HCT116 (cell line): ENCODE data around the gene SMIM45.

ENCODE experiments used
- ATAC-seq: fragments of 200-7000 bp; cut with Tn5 transposase; 2 replicates; pipeline ENCODE4 v1.9.1; 2020; ENCODE audit warnings: mild to moderate bottlenecking, moderate library complexity
- BruUV-seq: library from RNA; stranded (reverse); fragments of 400-500 nt; replicated peaks from 2 replicates; lab custom pipeline; 2021; lab: Mats Ljungman, UMichigan
- CTCF ChIA-PET: fragments of 300-600 bp; sonication (Branson Sonifier 250); formaldehyde crosslinking; loops from one replicate; lab custom pipeline; 2021; ENCODE audit warnings: antibody characterized with exemption; lab: Charles Lee
- POLR2A ChIA-PET: fragments of 300-600, 350-600 bp; sonication (Branson Sonifier 250); formaldehyde crosslinking; loops from one replicate; lab custom pipeline; 2021; ENCODE audit warnings: antibody characterized with exemption; lab: Charles Lee
- RAD21 ChIA-PET, 2 experiments: fragments of 300-600 bp; sonication (Branson Sonifier 250); formaldehyde crosslinking; loops; one replicate each; lab custom pipeline; 2023; ENCODE audit warnings: low total read pairs in 2 of 2; ENCODE audit not compliant: uncharacterized antibody in 2 of 2, unreplicated experiment in 2 of 2, low non-redundant PET in 1 of 2; lab: Charles Lee
- DNase-seq: peaks from one replicate; pipeline ENCODE4 v3.0.0-alpha.2; 2010; ENCODE audit warnings: low read depth, low spot score
- H2AFZ ChIP-seq: fragments of 200-600 bp; shearing (Covaris generic), sonication (generic); 2 replicates; pipeline ENCODE4 v1.6.1; 2017; ENCODE audit warnings: low read depth, mixed run types, mixed read lengths, antibody characterized with exemption, low read length; ENCODE audit not compliant: poor library complexity, severe bottlenecking
- H3K27ac ChIP-seq: 2 replicates; pipeline ENCODE4 v1.5.1; 2012; ENCODE audit warnings: low read depth, low read length
- H3K27me3 ChIP-seq: fragments of 200-600 bp; sonication (generic); 2 replicates; pipeline ENCODE4 v1.6.1; 2016; ENCODE audit warnings: mixed run types, low read length, mixed read lengths; ENCODE audit not compliant: insufficient read depth
- H3K36me3 ChIP-seq, 2 experiments: fragments of 200-500 bp in 1 of 2; fragments of 200-600 bp in 1 of 2; sonication (Bioruptor generic) in 1 of 2; sonication (generic) in 1 of 2; 2 replicates each; pipeline versions ENCODE4 v1.5.1 to v1.6.1; 2014 to 2016; ENCODE audit warnings: low read length in 2 of 2, inconsistent platforms in 1 of 2, mixed read lengths in 1 of 2, mixed run types in 1 of 2; ENCODE audit not compliant: insufficient read depth in 2 of 2, control insufficient read depth in 1 of 2
- H3K4me1 ChIP-seq, 2 experiments: fragments of 200-600 bp in 1 of 2; sonication (generic) in 1 of 2; 2 replicates each; pipeline versions ENCODE4 v1.5.1 to v1.6.1; 2012 to 2017; ENCODE audit warnings: low read length in 2 of 2, inconsistent platforms in 1 of 2, mild to moderate bottlenecking in 1 of 2, mixed read lengths in 1 of 2, mixed run types in 1 of 2, moderate library complexity in 1 of 2; ENCODE audit not compliant: insufficient read depth in 2 of 2, control insufficient read depth in 1 of 2
- H3K4me2 ChIP-seq: fragments of 200-600 bp; sonication (generic); 2 replicates; pipeline ENCODE4 v1.6.1; 2017; ENCODE audit warnings: mixed run types, low read length, mixed read lengths
- H3K4me3 ChIP-seq, 2 experiments: fragments of 200-600 bp in 1 of 2; sonication (generic) in 1 of 2; replicated peaks in 1 of 2; 2 replicates each; pipeline ENCODE4 v1.5.1; 2011 to 2016; ENCODE audit warnings: low read length in 2 of 2, control low read depth in 1 of 2, low read depth in 1 of 2, mild to moderate bottlenecking in 1 of 2, mixed read lengths in 1 of 2, mixed run types in 1 of 2
- H3K79me2 ChIP-seq: fragments of 200-600 bp; sonication (generic); 2 replicates; pipeline ENCODE4 v1.6.1; 2017; ENCODE audit warnings: mild to moderate bottlenecking, mixed run types, low read length, moderate library complexity, mixed read lengths; ENCODE audit not compliant: insufficient read depth
- H3K9ac ChIP-seq: fragments of 200-600 bp; sonication (generic); 2 replicates; pipeline ENCODE4 v1.6.1; 2016; ENCODE audit warnings: low read length, mixed read lengths
- H3K9me2 ChIP-seq: fragments of 200-600 bp; sonication (generic), shearing (Covaris generic); 2 replicates; pipeline ENCODE4 v1.6.1; 2017; ENCODE audit warnings: mixed run types, mild to moderate bottlenecking, moderate library complexity; ENCODE audit not compliant: insufficient read depth
- H3K9me3 ChIP-seq, 2 experiments: fragments of 200-500 bp in 1 of 2; fragments of 200-600 bp in 1 of 2; sonication (Bioruptor generic) in 1 of 2; sonication (generic) in 1 of 2; 2 replicates each; pipeline ENCODE4 v1.6.1; 2014 to 2017; ENCODE audit warnings: low read length in 2 of 2, mixed read lengths in 2 of 2, inconsistent platforms in 1 of 2, low read depth in 1 of 2, mild to moderate bottlenecking in 1 of 2, mixed run types in 1 of 2, moderate library complexity in 1 of 2; ENCODE audit not compliant: control insufficient read depth in 1 of 2, insufficient read depth in 1 of 2
- H4K20me1 ChIP-seq: fragments of 200-600 bp; sonication (generic), shearing (Covaris generic); 2 replicates; pipeline ENCODE4 v1.6.1; 2017; ENCODE audit warnings: mixed run types, mild to moderate bottlenecking, moderate library complexity; ENCODE audit not compliant: insufficient read depth
- CBX3 ChIP-seq: IDR thresholded peaks from 2 replicates; pipeline ENCODE4 v1.6.1; 2012; ENCODE audit warnings: low read depth
- EGR1 ChIP-seq: IDR thresholded peaks from 2 replicates; pipeline ENCODE4 v1.6.1; 2012; ENCODE audit warnings: low read depth
- ELF1 ChIP-seq: IDR thresholded peaks from 2 replicates; pipeline ENCODE4 v1.6.1; 2012; ENCODE audit warnings: low read depth, borderline replicate concordance
- EZH2 ChIP-seq: fragments of 200-600 bp; sonication (generic); IDR thresholded peaks from 2 replicates; pipeline ENCODE4 v1.6.1; 2017; ENCODE audit warnings: antibody characterized with exemption, mixed run types
- EZH2phosphoT487 ChIP-seq: fragments of 200-600 bp; IDR thresholded peaks from 2 replicates; pipeline ENCODE4 v1.6.1; 2018; ENCODE audit warnings: antibody characterized with exemption, borderline replicate concordance
- FOSL1 ChIP-seq: IDR thresholded peaks from 2 replicates; pipeline ENCODE4 v1.6.1; 2012; ENCODE audit warnings: low read depth
- JUND ChIP-seq: IDR thresholded peaks from 2 replicates; pipeline ENCODE4 v1.6.1; 2012
- POLR2AphosphoS5 ChIP-seq: IDR thresholded peaks from 2 replicates; pipeline ENCODE4 v1.6.1; 2011; ENCODE audit warnings: mild to moderate bottlenecking, low read depth, low read length, moderate library complexity
- RAD21 ChIP-seq: IDR thresholded peaks from 2 replicates; pipeline ENCODE4 v1.6.1; 2012; ENCODE audit warnings: low read depth, mild to moderate bottlenecking
- SIN3A ChIP-seq: IDR thresholded peaks from 2 replicates; pipeline ENCODE4 v1.6.1; 2012; ENCODE audit warnings: low read depth
- SP1 ChIP-seq: IDR thresholded peaks from 2 replicates; pipeline ENCODE4 v1.6.1; 2012; ENCODE audit warnings: low read depth
- SRF ChIP-seq: IDR thresholded peaks from 2 replicates; pipeline ENCODE4 v1.6.1; 2012; ENCODE audit warnings: low read depth
- TCF7L2 ChIP-seq: IDR thresholded peaks from 2 replicates; pipeline ENCODE4 v1.7.0; 2011; ENCODE audit warnings: borderline replicate concordance, inconsistent platforms; ENCODE audit not compliant: insufficient read depth, insufficient read length; ENCODE audit errors: extremely low read depth
- YY1 ChIP-seq: IDR thresholded peaks from 2 replicates; pipeline ENCODE4 v1.6.1; 2011; ENCODE audit warnings: low read length, low read depth, moderate library complexity, mild to moderate bottlenecking; ENCODE audit not compliant: insufficient replicate concordance; ENCODE audit errors: extremely low read depth
- ZFX ChIP-seq: fragments of 450-650 bp; IDR thresholded peaks from 2 replicates; pipeline ENCODE4 v1.6.1; 2017
- ZNF274 ChIP-seq: fragments of 200-500 bp; sonication (Bioruptor generic); IDR thresholded peaks from 2 replicates; pipeline ENCODE4 v1.6.1; 2014; ENCODE audit warnings: mild to moderate bottlenecking, low read depth, low read length, inconsistent platforms
- intact Hi-C: fragments of 100-400 bp; cut with micrococcal nuclease; formaldehyde crosslinking; loops from 2 replicates; pipeline ENCODE4 v1.10.0; 2022
- TF ChIP-seq, protein P1 (sequence below), 3 experiments: fragments of 200-600 bp in 1 of 3; sonication (generic) in 1 of 3; IDR thresholded peaks in 2 of 3; conservative IDR thresholded peaks in 1 of 3; 2 replicates each; pipeline ENCODE4 v1.5.1; 2012 to 2017; ENCODE audit warnings: low read depth in 2 of 3, low read length in 2 of 3, antibody characterized with exemption in 1 of 3, borderline replicate concordance in 1 of 3, control low read depth in 1 of 3, mild to moderate bottlenecking in 1 of 3, mixed read lengths in 1 of 3, mixed run types in 1 of 3, moderate library complexity in 1 of 3; ENCODE audit not compliant: insufficient read depth in 1 of 3
- TF ChIP-seq, protein P2 (sequence below): IDR thresholded peaks from 2 replicates; pipeline ENCODE4 v1.6.1; 2012; ENCODE audit warnings: low read depth
- TF ChIP-seq, protein P3 (sequence below): IDR thresholded peaks from 2 replicates; pipeline ENCODE4 v1.6.1; 2011; ENCODE audit warnings: mild to moderate bottlenecking, low read length, moderate library complexity; ENCODE audit not compliant: insufficient replicate concordance; ENCODE audit errors: extremely low read depth

The SMIM45 gene

DNA sequence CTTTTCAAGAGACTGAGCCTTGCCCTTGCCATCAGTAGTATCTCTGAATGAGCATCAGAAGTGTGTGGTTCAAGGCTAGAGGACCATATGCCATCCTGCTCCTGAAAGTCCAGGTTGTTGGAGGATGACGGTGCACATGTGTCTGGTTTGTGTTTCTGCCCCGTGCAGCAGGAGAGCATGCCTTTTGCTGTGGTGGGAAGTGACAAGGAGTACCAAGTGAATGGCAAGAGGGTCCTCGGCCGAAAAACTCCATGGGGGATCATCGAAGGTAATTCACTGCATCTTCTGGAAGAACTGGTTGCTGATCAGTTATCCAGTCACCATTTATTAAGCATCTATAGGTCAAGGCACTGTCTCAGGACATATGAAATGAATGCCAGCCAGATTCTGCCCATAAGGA is 40.5 kb downstream of the SMIM45 start:
- ChIA-PET RAD21 (no interaction called here), CTCF (no interaction called here), POLR2A (no interaction called here)
- no TSS peak for BruUV-seq
- Histone ChIP-seq H3K4me3 (no peak overlapping the region), H3K9me2 (no peaks in the 10 kb centered on the region), H2AFZ (no peak overlapping the region), H3K27me3 (no peaks in the 10 kb centered on the region), H3K9me3 (no peaks in the 10 kb centered on the region), H3K27ac (no peak overlapping the region), H4K20me1 (no peaks in the 10 kb centered on the region), H3K9ac (no peak overlapping the region), H3K79me2 (no peaks in the 10 kb centered on the region), H3K4me1 (no peaks in the 10 kb centered on the region), H3K36me3 (no peaks in the 10 kb centered on the region; a peak in 1 of 4 replicates), H3K4me2 (no peak overlapping the region)
- DNase-seq (no peak), ATAC-seq (no peak)
- intact Hi-C loops, result no loop called here
- TF ChIP-seq TCF7L2 (no peak), ZFX (no peak), RAD21 (no peak), SRF (no peak), YY1 (no peak), POLR2AphosphoS5 (no peak), CBX3 (no peak), EGR1 (no peak), ZNF274 (no peak), SIN3A (no peak), EZH2 (no peak), ELF1 (no peak), EZH2phosphoT487 (no peak), JUND (no peak), SP1 (no peak), FOSL1 (no peak)
- TF ChIP-seq, protein P1, sequence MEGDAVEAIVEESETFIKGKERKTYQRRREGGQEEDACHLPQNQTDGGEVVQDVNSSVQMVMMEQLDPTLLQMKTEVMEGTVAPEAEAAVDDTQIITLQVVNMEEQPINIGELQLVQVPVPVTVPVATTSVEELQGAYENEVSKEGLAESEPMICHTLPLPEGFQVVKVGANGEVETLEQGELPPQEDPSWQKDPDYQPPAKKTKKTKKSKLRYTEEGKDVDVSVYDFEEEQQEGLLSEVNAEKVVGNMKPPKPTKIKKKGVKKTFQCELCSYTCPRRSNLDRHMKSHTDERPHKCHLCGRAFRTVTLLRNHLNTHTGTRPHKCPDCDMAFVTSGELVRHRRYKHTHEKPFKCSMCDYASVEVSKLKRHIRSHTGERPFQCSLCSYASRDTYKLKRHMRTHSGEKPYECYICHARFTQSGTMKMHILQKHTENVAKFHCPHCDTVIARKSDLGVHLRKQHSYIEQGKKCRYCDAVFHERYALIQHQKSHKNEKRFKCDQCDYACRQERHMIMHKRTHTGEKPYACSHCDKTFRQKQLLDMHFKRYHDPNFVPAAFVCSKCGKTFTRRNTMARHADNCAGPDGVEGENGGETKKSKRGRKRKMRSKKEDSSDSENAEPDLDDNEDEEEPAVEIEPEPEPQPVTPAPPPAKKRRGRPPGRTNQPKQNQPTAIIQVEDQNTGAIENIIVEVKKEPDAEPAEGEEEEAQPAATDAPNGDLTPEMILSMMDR (IDR thresholded peaks at IDR 0.05 in 2 of 3, conservative IDR thresholded peaks at IDR 0.05 in 1 of 3; ENCODE audit: borderline replicate concordance in 1 of 3, insufficient read depth in 1 of 3, low read depth in 2 of 3, low read length in 2 of 3), result no peak
- TF ChIP-seq, protein P2, sequence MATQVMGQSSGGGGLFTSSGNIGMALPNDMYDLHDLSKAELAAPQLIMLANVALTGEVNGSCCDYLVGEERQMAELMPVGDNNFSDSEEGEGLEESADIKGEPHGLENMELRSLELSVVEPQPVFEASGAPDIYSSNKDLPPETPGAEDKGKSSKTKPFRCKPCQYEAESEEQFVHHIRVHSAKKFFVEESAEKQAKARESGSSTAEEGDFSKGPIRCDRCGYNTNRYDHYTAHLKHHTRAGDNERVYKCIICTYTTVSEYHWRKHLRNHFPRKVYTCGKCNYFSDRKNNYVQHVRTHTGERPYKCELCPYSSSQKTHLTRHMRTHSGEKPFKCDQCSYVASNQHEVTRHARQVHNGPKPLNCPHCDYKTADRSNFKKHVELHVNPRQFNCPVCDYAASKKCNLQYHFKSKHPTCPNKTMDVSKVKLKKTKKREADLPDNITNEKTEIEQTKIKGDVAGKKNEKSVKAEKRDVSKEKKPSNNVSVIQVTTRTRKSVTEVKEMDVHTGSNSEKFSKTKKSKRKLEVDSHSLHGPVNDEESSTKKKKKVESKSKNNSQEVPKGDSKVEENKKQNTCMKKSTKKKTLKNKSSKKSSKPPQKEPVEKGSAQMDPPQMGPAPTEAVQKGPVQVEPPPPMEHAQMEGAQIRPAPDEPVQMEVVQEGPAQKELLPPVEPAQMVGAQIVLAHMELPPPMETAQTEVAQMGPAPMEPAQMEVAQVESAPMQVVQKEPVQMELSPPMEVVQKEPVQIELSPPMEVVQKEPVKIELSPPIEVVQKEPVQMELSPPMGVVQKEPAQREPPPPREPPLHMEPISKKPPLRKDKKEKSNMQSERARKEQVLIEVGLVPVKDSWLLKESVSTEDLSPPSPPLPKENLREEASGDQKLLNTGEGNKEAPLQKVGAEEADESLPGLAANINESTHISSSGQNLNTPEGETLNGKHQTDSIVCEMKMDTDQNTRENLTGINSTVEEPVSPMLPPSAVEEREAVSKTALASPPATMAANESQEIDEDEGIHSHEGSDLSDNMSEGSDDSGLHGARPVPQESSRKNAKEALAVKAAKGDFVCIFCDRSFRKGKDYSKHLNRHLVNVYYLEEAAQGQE, result no peak
- TF ChIP-seq, protein P3, sequence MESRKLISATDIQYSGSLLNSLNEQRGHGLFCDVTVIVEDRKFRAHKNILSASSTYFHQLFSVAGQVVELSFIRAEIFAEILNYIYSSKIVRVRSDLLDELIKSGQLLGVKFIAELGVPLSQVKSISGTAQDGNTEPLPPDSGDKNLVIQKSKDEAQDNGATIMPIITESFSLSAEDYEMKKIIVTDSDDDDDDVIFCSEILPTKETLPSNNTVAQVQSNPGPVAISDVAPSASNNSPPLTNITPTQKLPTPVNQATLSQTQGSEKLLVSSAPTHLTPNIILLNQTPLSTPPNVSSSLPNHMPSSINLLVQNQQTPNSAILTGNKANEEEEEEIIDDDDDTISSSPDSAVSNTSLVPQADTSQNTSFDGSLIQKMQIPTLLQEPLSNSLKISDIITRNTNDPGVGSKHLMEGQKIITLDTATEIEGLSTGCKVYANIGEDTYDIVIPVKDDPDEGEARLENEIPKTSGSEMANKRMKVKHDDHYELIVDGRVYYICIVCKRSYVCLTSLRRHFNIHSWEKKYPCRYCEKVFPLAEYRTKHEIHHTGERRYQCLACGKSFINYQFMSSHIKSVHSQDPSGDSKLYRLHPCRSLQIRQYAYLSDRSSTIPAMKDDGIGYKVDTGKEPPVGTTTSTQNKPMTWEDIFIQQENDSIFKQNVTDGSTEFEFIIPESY, result no peak
